Panc1 (cell line): ENCODE measurements around the gene ERC2. TPM values are rescaled to one million over a fixed set of nuclear protein-coding genes. Genes with fewer than 3 reads are reported as not detected.

Source experiments
- ATAC-seq: fragments of 200-7000 bp; cut with Tn5 transposase; 2 replicates; pipeline ENCODE4 v1.9.1; 2020; ENCODE audit warnings: mild to moderate bottlenecking, moderate library complexity
- BruUV-seq: library from RNA; stranded (reverse); fragments of 400-500 nt; replicated peaks from 2 replicates; lab custom pipeline; 2021; lab: Mats Ljungman, UMichigan
- CTCF ChIA-PET: fragments of 300-600 bp; sonication (Branson Sonifier 250); formaldehyde crosslinking; loops from one replicate; lab custom pipeline; 2022; ENCODE audit warnings: antibody characterized with exemption; lab: Charles Lee
- POLR2A ChIA-PET: fragments of 300-600 bp; sonication (Branson Sonifier 250); formaldehyde crosslinking; loops from one replicate; lab custom pipeline; 2022; ENCODE audit warnings: antibody characterized with exemption; lab: Charles Lee
- DNase-seq: peaks from one replicate; pipeline ENCODE4 v3.0.0-alpha.2; 2010; ENCODE audit warnings: low read depth, low spot score
- H3K27ac ChIP-seq: 2 replicates; pipeline ENCODE4 v1.5.1; 2011; ENCODE audit warnings: mild to moderate bottlenecking, low read length, inconsistent platforms
- H3K27me3 ChIP-seq: fragments of 200-500 bp; sonication (Bioruptor generic); 2 replicates; pipeline ENCODE4 v1.6.0; 2014; ENCODE audit warnings: low read length, inconsistent platforms; ENCODE audit not compliant: control insufficient read depth, insufficient read depth
- H3K36me3 ChIP-seq: fragments of 200-500 bp; sonication (Bioruptor generic); 2 replicates; pipeline ENCODE4 v1.5.1; 2014; ENCODE audit warnings: inconsistent platforms, mild to moderate bottlenecking, low read length, moderate library complexity; ENCODE audit not compliant: control insufficient read depth, insufficient read depth
- H3K4me1 ChIP-seq: 2 replicates; pipeline ENCODE4 v1.5.1; 2011; ENCODE audit warnings: inconsistent platforms, mild to moderate bottlenecking, low read length, moderate library complexity; ENCODE audit not compliant: control insufficient read depth, insufficient read depth
- H3K4me3 ChIP-seq, 2 experiments: 2 replicates each; pipeline ENCODE4 v1.5.1; 2011 to 2012; ENCODE audit warnings: low read depth in 2 of 2, low read length in 2 of 2, mild to moderate bottlenecking in 2 of 2, inconsistent platforms in 1 of 2, moderate library complexity in 1 of 2
- H3K9me3 ChIP-seq: fragments of 200-500 bp; sonication (Bioruptor generic); 2 replicates; pipeline ENCODE4 v1.5.1; 2014; ENCODE audit warnings: low read depth, mild to moderate bottlenecking, inconsistent platforms, low read length, moderate library complexity; ENCODE audit not compliant: control insufficient read depth, insufficient read depth
- POLR2AphosphoS5 ChIP-seq: IDR thresholded peaks from 2 replicates; pipeline ENCODE4 v1.6.1; 2012; ENCODE audit warnings: mild to moderate bottlenecking, low read depth, low read length, moderate library complexity
- SIN3A ChIP-seq: IDR thresholded peaks from 2 replicates; pipeline ENCODE4 v1.6.1; 2012; ENCODE audit warnings: low read depth, mild to moderate bottlenecking, low read length, moderate library complexity, borderline replicate concordance; ENCODE audit not compliant: insufficient read depth
- TCF7L2 ChIP-seq: IDR thresholded peaks from 2 replicates; pipeline ENCODE4 v1.6.1; 2011; ENCODE audit warnings: mild to moderate bottlenecking, low read depth, low read length, inconsistent platforms
- in situ Hi-C: cut with HindIII; loops from 2 replicates; pipeline ENCODE4 v1.10.0; 2016; ENCODE audit warnings: low sequenced_read_pairs, low pct_unique_long_range_greater_than_20kb
- intact Hi-C: fragments of 100-400 bp; cut with micrococcal nuclease; formaldehyde crosslinking; loops from one replicate; pipeline ENCODE4 v1.10.0; 2022; ENCODE audit not compliant: unreplicated experiment
- total RNA-seq: library from RNA; stranded (reverse); gene quantifications from one replicate; pipeline ENCODE4 v1.2.1, GENCODE V29; 2021; ENCODE audit not compliant: unreplicated experiment
- TF ChIP-seq, protein P1 (sequence below), 2 experiments: IDR thresholded peaks; 2 replicates each; pipeline ENCODE4 v1.6.1; 2011 to 2012; ENCODE audit warnings: low read depth in 2 of 2, control low read depth in 1 of 2, low read length in 1 of 2, mild to moderate bottlenecking in 1 of 2, moderate library complexity in 1 of 2; ENCODE audit not compliant: insufficient read depth in 1 of 2
- TF ChIP-seq, protein P2 (sequence below): fragments of 450-650 bp; IDR thresholded peaks from 2 replicates; pipeline ENCODE4 v1.5.1; 2017; ENCODE audit warnings: mild to moderate bottlenecking

Gene ERC2
- total RNA-seq, 1 experiment from 2014 or later = 0.33 TPM

GRCh38 chr3:56147354-56147753, 320.9 kb downstream of the ERC2 start:
- TF ChIP-seq, protein P1, sequence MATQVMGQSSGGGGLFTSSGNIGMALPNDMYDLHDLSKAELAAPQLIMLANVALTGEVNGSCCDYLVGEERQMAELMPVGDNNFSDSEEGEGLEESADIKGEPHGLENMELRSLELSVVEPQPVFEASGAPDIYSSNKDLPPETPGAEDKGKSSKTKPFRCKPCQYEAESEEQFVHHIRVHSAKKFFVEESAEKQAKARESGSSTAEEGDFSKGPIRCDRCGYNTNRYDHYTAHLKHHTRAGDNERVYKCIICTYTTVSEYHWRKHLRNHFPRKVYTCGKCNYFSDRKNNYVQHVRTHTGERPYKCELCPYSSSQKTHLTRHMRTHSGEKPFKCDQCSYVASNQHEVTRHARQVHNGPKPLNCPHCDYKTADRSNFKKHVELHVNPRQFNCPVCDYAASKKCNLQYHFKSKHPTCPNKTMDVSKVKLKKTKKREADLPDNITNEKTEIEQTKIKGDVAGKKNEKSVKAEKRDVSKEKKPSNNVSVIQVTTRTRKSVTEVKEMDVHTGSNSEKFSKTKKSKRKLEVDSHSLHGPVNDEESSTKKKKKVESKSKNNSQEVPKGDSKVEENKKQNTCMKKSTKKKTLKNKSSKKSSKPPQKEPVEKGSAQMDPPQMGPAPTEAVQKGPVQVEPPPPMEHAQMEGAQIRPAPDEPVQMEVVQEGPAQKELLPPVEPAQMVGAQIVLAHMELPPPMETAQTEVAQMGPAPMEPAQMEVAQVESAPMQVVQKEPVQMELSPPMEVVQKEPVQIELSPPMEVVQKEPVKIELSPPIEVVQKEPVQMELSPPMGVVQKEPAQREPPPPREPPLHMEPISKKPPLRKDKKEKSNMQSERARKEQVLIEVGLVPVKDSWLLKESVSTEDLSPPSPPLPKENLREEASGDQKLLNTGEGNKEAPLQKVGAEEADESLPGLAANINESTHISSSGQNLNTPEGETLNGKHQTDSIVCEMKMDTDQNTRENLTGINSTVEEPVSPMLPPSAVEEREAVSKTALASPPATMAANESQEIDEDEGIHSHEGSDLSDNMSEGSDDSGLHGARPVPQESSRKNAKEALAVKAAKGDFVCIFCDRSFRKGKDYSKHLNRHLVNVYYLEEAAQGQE (IDR thresholded peaks at IDR 0.05; ENCODE audit: insufficient read depth in 1 of 2, low read depth in 2 of 2, low read length in 1 of 2) = no peak
- TF ChIP-seq TCF7L2 (no peak), POLR2AphosphoS5 (no peak), SIN3A (no peak)
- TF ChIP-seq, protein P2, sequence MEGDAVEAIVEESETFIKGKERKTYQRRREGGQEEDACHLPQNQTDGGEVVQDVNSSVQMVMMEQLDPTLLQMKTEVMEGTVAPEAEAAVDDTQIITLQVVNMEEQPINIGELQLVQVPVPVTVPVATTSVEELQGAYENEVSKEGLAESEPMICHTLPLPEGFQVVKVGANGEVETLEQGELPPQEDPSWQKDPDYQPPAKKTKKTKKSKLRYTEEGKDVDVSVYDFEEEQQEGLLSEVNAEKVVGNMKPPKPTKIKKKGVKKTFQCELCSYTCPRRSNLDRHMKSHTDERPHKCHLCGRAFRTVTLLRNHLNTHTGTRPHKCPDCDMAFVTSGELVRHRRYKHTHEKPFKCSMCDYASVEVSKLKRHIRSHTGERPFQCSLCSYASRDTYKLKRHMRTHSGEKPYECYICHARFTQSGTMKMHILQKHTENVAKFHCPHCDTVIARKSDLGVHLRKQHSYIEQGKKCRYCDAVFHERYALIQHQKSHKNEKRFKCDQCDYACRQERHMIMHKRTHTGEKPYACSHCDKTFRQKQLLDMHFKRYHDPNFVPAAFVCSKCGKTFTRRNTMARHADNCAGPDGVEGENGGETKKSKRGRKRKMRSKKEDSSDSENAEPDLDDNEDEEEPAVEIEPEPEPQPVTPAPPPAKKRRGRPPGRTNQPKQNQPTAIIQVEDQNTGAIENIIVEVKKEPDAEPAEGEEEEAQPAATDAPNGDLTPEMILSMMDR = no peak

GRCh38 chr3:56145410-56145809, 322.9 kb downstream of the ERC2 start:
- intact Hi-C loops = no loop called here
- H3K4me3 ChIP-seq = no peak overlapping the region
- no peaks in the 10 kb centered on the region for H3K36me3 ChIP-seq
- H3K27ac ChIP-seq = no peak overlapping the region
- POLR2A ChIA-PET = no interaction called here
- no peaks in the 10 kb centered on the region for H3K9me3 ChIP-seq
- TF ChIP-seq POLR2AphosphoS5 = no peak
- TF ChIP-seq TCF7L2 = no peak
- TF ChIP-seq, protein P2 = no peak
- no peak for TF ChIP-seq SIN3A
- TF ChIP-seq, protein P1 (IDR thresholded peaks at IDR 0.05; ENCODE audit: insufficient read depth in 1 of 2, low read depth in 2 of 2, low read length in 1 of 2) = no peak
- H3K27me3 ChIP-seq = no peaks in the 10 kb centered on the region
- DNase-seq (no peak), ATAC-seq (no peak)
- no TSS peak for BruUV-seq
- in situ Hi-C loops = no loop called here
- H3K4me1 ChIP-seq = no peaks in the 10 kb centered on the region
- CTCF ChIA-PET = no interaction called here

More at GRCh38 chr3:56147354-56147753, 320.9 kb downstream of the ERC2 start:
- intact Hi-C loops = no loop called here
- POLR2A ChIA-PET = no interaction called here
- Histone ChIP-seq H3K9me3 (no peaks in the 10 kb centered on the region), H3K36me3 (no peaks in the 10 kb centered on the region), H3K27me3 (no peaks in the 10 kb centered on the region), H3K4me1 (no peaks in the 10 kb centered on the region), H3K4me3 (no peak overlapping the region), H3K27ac (no peak overlapping the region)
- DNase-seq = no peak
- in situ Hi-C loops = no loop called here
- no peak for ATAC-seq
- CTCF ChIA-PET = no interaction called here
- BruUV-seq = no TSS peak
